A549 (cell line): ENCODE data around the gene TREX2. TPM values are rescaled to one million over a fixed set of nuclear protein-coding genes. Genes with fewer than 3 reads are reported as not detected.

Experiments used
- ATAC-seq, 2 experiments: fragments of 200-7000 bp in 1 of 2; fragments of >200 bp in 1 of 2; cut with Nextera tagmentation in 1 of 2; cut with Tn5 transposase in 1 of 2; 3 replicates each; pipeline versions ENCODE4 v1.8.0 to v1.9.1; 2018 to 2020; ENCODE audit warnings: mild to moderate bottlenecking in 1 of 2, moderate library complexity in 1 of 2
- CTCF ChIA-PET: fragments of 300-600 bp; sonication (Branson Sonifier 250); formaldehyde crosslinking; extraction: SDS; loops from one replicate; lab custom pipeline; 2021; ENCODE audit warnings: antibody characterized with exemption, inconsistent platforms; lab: Yijun Ruan, JAX
- POLR2A ChIA-PET: fragments of 350-600 bp; formaldehyde crosslinking; extraction: SDS; loops from one replicate; lab custom pipeline; 2021; ENCODE audit warnings: antibody characterized with exemption, inconsistent platforms; lab: Yijun Ruan, JAX
- DNase-seq, 2 experiments: peaks; one replicate each; pipeline versions ENCODE4 v3.0.0 to v3.0.0-alpha.2; 2011 to 2016; ENCODE audit warnings: low read depth in 1 of 2, low spot score in 1 of 2
- FAIRE-seq: peaks from 2 replicates; lab custom pipeline; 2011; peaks lifted over from hg19 to GRCh38; lab: Jason Lieb, UNC
- H3K27ac ChIP-seq, 2 experiments: fragments of >200 bp; sonication (Bioruptor Twin); formaldehyde crosslinking; 3 replicates each; pipeline ENCODE4 v1.5.1; 2016 to 2017
- H3K4me1 ChIP-seq: fragments of >200 bp; sonication (Bioruptor Twin); formaldehyde crosslinking; 3 replicates; pipeline ENCODE4 v1.6.1; 2016
- H3K4me2 ChIP-seq: fragments of >200 bp; sonication (Bioruptor Twin); formaldehyde crosslinking; 3 replicates; pipeline ENCODE4 v1.6.1; 2016
- H3K4me3 ChIP-seq: fragments of >200 bp; sonication (Bioruptor Twin); formaldehyde crosslinking; 3 replicates; pipeline ENCODE4 v1.5.1; 2016
- H3K9me3 ChIP-seq: fragments of >200 bp; sonication (Bioruptor Twin); formaldehyde crosslinking; 3 replicates; pipeline ENCODE4 v1.6.1; 2016
- CBX8 ChIP-seq: fragments of 200-600 bp; sonication (generic); IDR thresholded peaks from 2 replicates; pipeline ENCODE4 v1.6.1; 2016
- CEBPB ChIP-seq, 2 experiments: fragments of >200 bp in 1 of 2; sonication (Bioruptor Twin) in 1 of 2; formaldehyde crosslinking in 1 of 2; IDR thresholded peaks; 2 replicates each; pipeline ENCODE4 v1.6.1; 2012 to 2016
- CHD2 ChIP-seq: fragments of 150-350 bp; IDR thresholded peaks from 2 replicates; pipeline ENCODE4 v1.6.1; 2014; ENCODE audit warnings: low read length; ENCODE audit not compliant: partially characterized antibody
- CHD4 ChIP-seq: fragments of 200-600 bp; sonication (generic); IDR thresholded peaks from 2 replicates; pipeline ENCODE4 v1.6.1; 2016; ENCODE audit warnings: antibody characterized with exemption, mild to moderate bottlenecking, borderline replicate concordance
- FOSB ChIP-seq: fragments of 250-450 bp; sonication (Bioruptor Pico); IDR thresholded peaks from 2 replicates; pipeline ENCODE4 v1.5.0; 2020; ENCODE audit warnings: mild to moderate bottlenecking, moderate library complexity
- HDAC2 ChIP-seq: fragments of 200-600 bp; sonication (generic); IDR thresholded peaks from 2 replicates; pipeline ENCODE4 v1.6.1; 2016
- HOXB5 ChIP-seq: fragments of 250-450 bp; sonication (Bioruptor Pico); IDR thresholded peaks from 2 replicates; pipeline ENCODE4 v1.5.0; 2020; ENCODE audit warnings: mild to moderate bottlenecking, moderate library complexity
- JUNB ChIP-seq: fragments of >200 bp; sonication (Bioruptor Twin); formaldehyde crosslinking; IDR thresholded peaks from 2 replicates; pipeline ENCODE4 v1.6.1; 2016
- MAFK ChIP-seq: fragments of 450-650 bp; IDR thresholded peaks from 2 replicates; pipeline ENCODE4 v1.6.1; 2014; ENCODE audit not compliant: partially characterized antibody
- MYC ChIP-seq: IDR thresholded peaks from 2 replicates; pipeline ENCODE4 v1.6.1; 2012; ENCODE audit warnings: mild to moderate bottlenecking, inconsistent platforms, low read length, improper control_type of control experiment, borderline replicate concordance
- NFE2L2 ChIP-seq: fragments of 150-350 bp; conservative IDR thresholded peaks from 2 replicates; pipeline ENCODE4 v1.6.1; 2014; ENCODE audit warnings: low read length
- NPAS2 ChIP-seq: fragments of 250-450 bp; sonication (Bioruptor Pico); IDR thresholded peaks from 2 replicates; pipeline ENCODE4 v1.8.0; 2022; ENCODE audit warnings: mild to moderate bottlenecking, moderate library complexity, borderline replicate concordance
- PHF8 ChIP-seq: fragments of 200-600 bp; sonication (generic); IDR thresholded peaks from 2 replicates; pipeline ENCODE4 v1.6.1; 2016; ENCODE audit warnings: low read depth, mild to moderate bottlenecking, antibody characterized with exemption, moderate library complexity, borderline replicate concordance
- POLR2AphosphoS2 ChIP-seq: conservative IDR thresholded peaks from 2 replicates; pipeline ENCODE4 v1.6.1; 2012; ENCODE audit warnings: low read length, improper control_type of control experiment, inconsistent platforms
- RFX5 ChIP-seq: fragments of 450-650 bp; IDR thresholded peaks from 2 replicates; pipeline ENCODE4 v1.7.1; 2014; ENCODE audit warnings: antibody characterized with exemption, mild to moderate bottlenecking, moderate library complexity
- RNF2 ChIP-seq: fragments of 200-600 bp; sonication (generic); IDR thresholded peaks from 2 replicates; pipeline ENCODE4 v1.6.1; 2016; ENCODE audit warnings: low read depth, mild to moderate bottlenecking, antibody characterized with exemption, moderate library complexity, borderline replicate concordance
- TP53 ChIP-seq: fragments of 250-450 bp; sonication (Bioruptor Pico); IDR thresholded peaks from 2 replicates; pipeline ENCODE4 v1.5.0; 2021; ENCODE audit warnings: mild to moderate bottlenecking, moderate library complexity
- WGBS: methylation state at CpG from one replicate; pipeline ENCODE4 v1.1.6; 2017; ENCODE audit errors: missing lambda C conversion rate; 5-methylcytosine and 5-hydroxymethylcytosine counted together
- polyA plus RNA-seq, 4 experiments: library from polyadenylated mRNA; depleted of rRNA in 3 of 4; stranded (reverse); fragments of >200 nt; fragmentation: RNase III in 1 of 4; extraction: RNeasy Plus Mini Kit Qiagen cat#74134 plus additional on column Dnase treatment in 1 of 4; gene quantifications; 2 replicates in 3 of 4; 3 replicates in 1 of 4; pipeline ENCODE4 v1.2.3, GENCODE V29; 2011 to 2017
- TF ChIP-seq, protein P1 (sequence below): fragments of >200 bp; sonication (Bioruptor Twin); formaldehyde crosslinking; IDR thresholded peaks from 3 replicates; pipeline ENCODE4 v1.6.1; 2016
- TF ChIP-seq, protein P2 (sequence below): IDR thresholded peaks from 2 replicates; pipeline ENCODE4 v1.6.1; 2012
- TF ChIP-seq, protein P3 (sequence below): fragments of >200 bp; sonication (Bioruptor Twin); formaldehyde crosslinking; IDR thresholded peaks from 3 replicates; pipeline ENCODE4 v1.5.1; 2016
- TF ChIP-seq, protein P4 (sequence below): fragments of 250-450 bp; sonication (Bioruptor Pico); IDR thresholded peaks from 2 replicates; pipeline ENCODE4 v1.5.0; 2020; ENCODE audit warnings: low read depth, mild to moderate bottlenecking, moderate library complexity

Gene TREX2
- polyA plus RNA-seq, 2 of the 4 experiments (the other 2 are of a cell fraction) = 0.27 to 0.99 TPM

DNA sequence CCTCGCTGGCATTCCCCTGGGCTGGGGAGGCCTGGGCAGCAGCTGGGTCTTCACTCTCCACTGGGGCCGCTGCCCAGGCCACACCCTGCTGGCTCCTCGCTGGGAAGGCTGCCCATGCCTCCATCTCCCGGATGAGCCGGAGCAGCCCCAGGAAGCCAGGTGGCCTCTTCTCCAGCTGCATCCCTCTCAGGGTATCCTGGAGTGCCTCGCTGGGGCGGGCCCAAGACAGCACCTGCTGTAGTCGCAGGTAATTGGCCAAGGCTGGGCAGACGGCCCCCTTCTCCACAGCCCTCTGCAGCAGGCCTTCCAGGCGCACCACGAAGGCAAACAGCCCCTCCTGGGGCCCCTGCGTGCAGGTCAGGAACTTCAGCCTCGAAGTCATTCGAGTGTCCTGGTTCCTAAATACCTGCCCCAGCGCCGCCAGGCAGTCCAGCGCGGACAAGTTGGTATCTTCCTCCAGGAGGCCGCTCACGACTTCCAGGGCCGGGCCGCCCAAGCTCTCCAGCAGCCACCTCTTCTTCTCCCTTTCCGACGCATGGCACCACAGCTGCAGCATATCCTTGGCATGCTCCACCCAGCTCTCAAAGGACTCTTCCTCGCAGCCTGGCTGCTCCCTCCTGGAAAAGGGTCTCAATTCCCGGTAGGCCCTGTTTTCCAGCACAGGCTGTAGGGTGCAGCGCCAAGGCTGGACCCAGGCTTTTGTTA, 48.4 kb downstream of the TREX2 start:
- no peak for FAIRE-seq
- 83% methylated on average over 14 of the region's 27 CpGs for WGBS
- Histone ChIP-seq H3K27ac (no peak overlapping the region), H3K4me1 (no peaks in the 10 kb centered on the region), H3K4me3 (no peak overlapping the region), H3K9me3 (no peaks in the 10 kb centered on the region), H3K4me2 (no peak overlapping the region)
- ATAC-seq = no peak; a peak in 1 of 6 replicates
- no peak for DNase-seq
- ChIA-PET CTCF (no interaction called here), POLR2A (no interaction called here)
- TF ChIP-seq TP53 (CRISPR knock-in tag) (no peak), PHF8 (no peak), MYC (no peak), CBX8 (no peak), NFE2L2 (no peak), HOXB5 (CRISPR knock-in tag) (no peak), CHD4 (no peak), JUNB (no peak), MAFK (no peak), RFX5 (no peak), NPAS2 (CRISPR knock-in tag) (no peak), CHD2 (no peak), POLR2AphosphoS2 (no peak)
- TF ChIP-seq, protein P1, sequence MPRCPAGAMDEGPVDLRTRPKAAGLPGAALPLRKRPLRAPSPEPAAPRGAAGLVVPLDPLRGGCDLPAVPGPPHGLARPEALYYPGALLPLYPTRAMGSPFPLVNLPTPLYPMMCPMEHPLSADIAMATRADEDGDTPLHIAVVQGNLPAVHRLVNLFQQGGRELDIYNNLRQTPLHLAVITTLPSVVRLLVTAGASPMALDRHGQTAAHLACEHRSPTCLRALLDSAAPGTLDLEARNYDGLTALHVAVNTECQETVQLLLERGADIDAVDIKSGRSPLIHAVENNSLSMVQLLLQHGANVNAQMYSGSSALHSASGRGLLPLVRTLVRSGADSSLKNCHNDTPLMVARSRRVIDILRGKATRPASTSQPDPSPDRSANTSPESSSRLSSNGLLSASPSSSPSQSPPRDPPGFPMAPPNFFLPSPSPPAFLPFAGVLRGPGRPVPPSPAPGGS = no peak
- TF ChIP-seq, protein P2, sequence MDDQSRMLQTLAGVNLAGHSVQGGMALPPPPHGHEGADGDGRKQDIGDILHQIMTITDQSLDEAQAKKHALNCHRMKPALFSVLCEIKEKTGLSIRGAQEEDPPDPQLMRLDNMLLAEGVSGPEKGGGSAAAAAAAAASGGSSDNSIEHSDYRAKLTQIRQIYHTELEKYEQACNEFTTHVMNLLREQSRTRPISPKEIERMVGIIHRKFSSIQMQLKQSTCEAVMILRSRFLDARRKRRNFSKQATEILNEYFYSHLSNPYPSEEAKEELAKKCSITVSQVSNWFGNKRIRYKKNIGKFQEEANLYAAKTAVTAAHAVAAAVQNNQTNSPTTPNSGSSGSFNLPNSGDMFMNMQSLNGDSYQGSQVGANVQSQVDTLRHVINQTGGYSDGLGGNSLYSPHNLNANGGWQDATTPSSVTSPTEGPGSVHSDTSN = no peak
- TF ChIP-seq, all 56 proteins: peak for 0

DNA sequence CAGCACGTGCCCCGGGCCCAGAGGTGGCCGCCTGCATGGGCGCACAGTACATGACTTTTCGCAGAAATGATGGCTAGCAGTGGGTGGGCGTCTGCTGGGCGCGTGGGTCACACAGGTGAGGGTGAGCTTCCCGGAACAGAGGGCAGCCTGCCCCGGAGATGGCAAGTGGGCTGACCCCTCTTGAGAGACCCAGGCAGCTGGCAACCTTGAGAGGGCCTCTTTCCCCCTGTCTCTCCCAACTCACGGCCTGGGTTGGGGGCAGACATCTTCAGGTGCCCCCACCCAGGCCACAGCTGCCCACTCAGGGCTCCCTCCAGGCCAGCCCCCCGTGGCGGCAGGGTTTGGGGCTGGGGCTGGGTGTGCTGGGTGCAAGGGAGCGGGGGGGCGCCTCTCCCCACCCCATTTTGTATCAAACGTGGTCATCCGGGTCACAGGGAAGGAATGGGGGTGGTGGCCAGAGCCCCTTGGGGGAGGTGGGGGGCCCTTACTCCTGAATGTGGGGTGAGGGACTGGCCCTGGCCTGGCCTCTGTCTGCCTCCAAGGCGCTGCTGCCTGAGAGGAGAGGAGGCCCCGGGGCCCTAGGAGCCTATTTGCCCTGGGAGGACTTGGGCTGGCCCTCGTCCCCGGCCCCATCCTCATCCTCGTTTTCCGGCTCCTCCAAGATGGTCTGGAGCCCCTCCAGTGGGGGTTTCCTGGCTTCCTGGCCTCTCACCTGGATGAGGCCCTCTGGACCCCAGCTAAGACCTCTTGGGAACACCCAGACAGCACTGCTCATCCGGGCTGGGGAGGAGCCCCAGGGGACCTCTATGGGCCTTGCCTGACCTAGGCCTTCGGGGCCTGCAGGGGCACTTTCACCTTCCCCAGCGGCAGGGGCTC, 49.3 kb downstream of the TREX2 start:
- no peak; a peak in 1 of 6 replicates for ATAC-seq
- H3K4me2 ChIP-seq = no peak overlapping the region

More for the DNA sequence above, 49.3 kb downstream of the TREX2 start:
- no peak overlapping the region for H3K4me3 ChIP-seq
- CTCF ChIA-PET = no interaction called here
- POLR2A ChIA-PET = no interaction called here
- FAIRE-seq = no peak
- H3K9me3 ChIP-seq = no peaks in the 10 kb centered on the region
- 39% methylated on average over 4 of the region's 26 CpGs for WGBS
- no peak for DNase-seq
- no peak for TF ChIP-seq CHD4
- no peak for TF ChIP-seq NFE2L2
- TF ChIP-seq, protein P3, sequence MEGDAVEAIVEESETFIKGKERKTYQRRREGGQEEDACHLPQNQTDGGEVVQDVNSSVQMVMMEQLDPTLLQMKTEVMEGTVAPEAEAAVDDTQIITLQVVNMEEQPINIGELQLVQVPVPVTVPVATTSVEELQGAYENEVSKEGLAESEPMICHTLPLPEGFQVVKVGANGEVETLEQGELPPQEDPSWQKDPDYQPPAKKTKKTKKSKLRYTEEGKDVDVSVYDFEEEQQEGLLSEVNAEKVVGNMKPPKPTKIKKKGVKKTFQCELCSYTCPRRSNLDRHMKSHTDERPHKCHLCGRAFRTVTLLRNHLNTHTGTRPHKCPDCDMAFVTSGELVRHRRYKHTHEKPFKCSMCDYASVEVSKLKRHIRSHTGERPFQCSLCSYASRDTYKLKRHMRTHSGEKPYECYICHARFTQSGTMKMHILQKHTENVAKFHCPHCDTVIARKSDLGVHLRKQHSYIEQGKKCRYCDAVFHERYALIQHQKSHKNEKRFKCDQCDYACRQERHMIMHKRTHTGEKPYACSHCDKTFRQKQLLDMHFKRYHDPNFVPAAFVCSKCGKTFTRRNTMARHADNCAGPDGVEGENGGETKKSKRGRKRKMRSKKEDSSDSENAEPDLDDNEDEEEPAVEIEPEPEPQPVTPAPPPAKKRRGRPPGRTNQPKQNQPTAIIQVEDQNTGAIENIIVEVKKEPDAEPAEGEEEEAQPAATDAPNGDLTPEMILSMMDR = no peak
- no peak for TF ChIP-seq HOXB5 (CRISPR knock-in tag)
- no peak for TF ChIP-seq HDAC2
- TF ChIP-seq NPAS2 (CRISPR knock-in tag) = no peak
- no peak for TF ChIP-seq FOSB (CRISPR knock-in tag)
- TF ChIP-seq, protein P2 = no peak
- TF ChIP-seq, protein P4, sequence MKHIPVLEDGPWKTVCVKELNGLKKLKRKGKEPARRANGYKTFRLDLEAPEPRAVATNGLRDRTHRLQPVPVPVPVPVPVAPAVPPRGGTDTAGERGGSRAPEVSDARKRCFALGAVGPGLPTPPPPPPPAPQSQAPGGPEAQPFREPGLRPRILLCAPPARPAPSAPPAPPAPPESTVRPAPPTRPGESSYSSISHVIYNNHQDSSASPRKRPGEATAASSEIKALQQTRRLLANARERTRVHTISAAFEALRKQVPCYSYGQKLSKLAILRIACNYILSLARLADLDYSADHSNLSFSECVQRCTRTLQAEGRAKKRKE = no peak
- no peak for TF ChIP-seq RNF2
- TF ChIP-seq MAFK = no peak
- TF ChIP-seq POLR2AphosphoS2 = no peak
- TF ChIP-seq CEBPB (IDR thresholded peaks at IDR 0.05) = no peak
- no peak for TF ChIP-seq MYC
- no peak overlapping the region for H3K27ac ChIP-seq
- no peaks in the 10 kb centered on the region for H3K4me1 ChIP-seq
